Psoas muscle (tissue), 8 donors: Measurements from ENCODE around the gene SLC19A2. TPM values are rescaled to one million over a fixed set of nuclear protein-coding genes. Genes with fewer than 3 reads are reported as not detected.

Experiments
- ATAC-seq, 4 donors: fragments of 200-7000 bp; cut with Tn5 transposase; one replicate each; pipeline ENCODE4 v1.9.1; 2020; ENCODE audit warnings: moderate library complexity in 3 of 4, mild to moderate bottlenecking in 2 of 4
- DNase-seq, 2 donors: peaks; one replicate each; pipeline ENCODE4 v3.0.0-alpha.2; 2020
- H3K27ac ChIP-seq: fragments of 200-600 bp; one replicate; pipeline ENCODE4 v1.8.0; 2022
- H3K27me3 ChIP-seq, 3 donors: fragments of 200-600 bp in 1 of 3; one replicate each; pipeline versions ENCODE4 v1.6.1 to v1.8.0; 2013 to 2022; ENCODE audit warnings: low read length in 2 of 3, mild to moderate bottlenecking in 2 of 3, moderate library complexity in 1 of 3; ENCODE audit not compliant: insufficient read depth in 3 of 3
- H3K36me3 ChIP-seq, 2 donors: fragments of 200-600 bp in 1 of 2; one replicate each; pipeline versions ENCODE4 v1.6.1 to v1.8.0; 2013 to 2022; ENCODE audit warnings: low read depth in 1 of 2, mild to moderate bottlenecking in 1 of 2, moderate library complexity in 1 of 2; ENCODE audit not compliant: insufficient read depth in 1 of 2
- H3K4me1 ChIP-seq: fragments of 200-600 bp; one replicate; pipeline ENCODE4 v1.8.0; 2022
- H3K4me3 ChIP-seq: fragments of 200-600 bp; one replicate; pipeline ENCODE4 v1.8.0; 2022; ENCODE audit warnings: mild to moderate bottlenecking
- H3K9me3 ChIP-seq: fragments of 200-600 bp; one replicate; pipeline ENCODE4 v1.8.0; 2022
- CTCF ChIP-seq: fragments of 200-600 bp; IDR thresholded peaks from one replicate; pipeline ENCODE4 v1.8.0; 2022; ENCODE audit warnings: antibody characterized with exemption
- WGBS, 3 donors: extraction: QIAGEN DNeasy Blood & Tissue Kit; methylation state at CpG; one replicate each; pipeline versions ENCODE4 v1.1.6 to v1.1.7; 2013; 5-methylcytosine and 5-hydroxymethylcytosine counted together
- intact Hi-C, 2 donors: fragments of 100-400 bp; cut with DNase I; formaldehyde crosslinking; loops; one replicate each; pipeline versions ENCODE4 v1.11.0 to v1.14.2; 2022
- polyA plus RNA-seq, 3 donors: library from polyadenylated mRNA; stranded (reverse); fragments of 200-250 nt; gene quantifications; one replicate each; pipeline ENCODE4 v1.2.3, GENCODE V29; 2013
- total RNA-seq, 4 donors: library from RNA; stranded (reverse); fragmentation: NEBNext Ultra II Directional in 2 of 4; extraction: Animal tissue kit (Norgen Biotek cat#: 25700) in 2 of 4; gene quantifications; one replicate each; pipeline versions ENCODE4 v1.2.1 to v1.2.4, GENCODE V29; 2021 to 2023
- donor health status: healthy with polysubstance abuse.
- donor health status: DM: no; HTN: no; CAD: no; lungs with moderate emphysema.
- donor health status: Bipolar disorder and iron deficiency.
- donor health status: healthy.
- donor health status: DM: yes; HTN: yes; CAD: no.
- donor health status: DM: no; HTN: no; CAD: no.
- donor health status: DM: no; HTN: no; CAD: no.
- donor health status: DM: yes; HTN: yes; CAD: no.

The SLC19A2 gene
- total and polyA plus RNA-seq, 7 donors = 23.6 to 151 (median 135) TPM

GRCh38 chr1:169484101-169484500 is 1.6 kb downstream of the SLC19A2 start:
- Histone ChIP-seq H3K4me1 (peaks cover 61% of the 10 kb centered on the region), H3K9me3 (no peaks in the 10 kb centered on the region), H3K36me3 (peaks cover 0 to 5% of the 10 kb centered on the region in 2 donors), H3K27me3 (no peaks in the 10 kb centered on the region), H3K27ac (peak overlapping the region; percentile 99), H3K4me3 (peak overlapping the region; percentile 95)
- WGBS, 3 donors = 19 to 41% (median 35%) methylated on average over 4 of the region's 4 CpGs
- no peak for TF ChIP-seq CTCF
- no peak for DNase-seq
- intact Hi-C loops = loop anchor here (10.0 kb wide), 3 partner anchors 119 to 869 kb away; partner anchors contain the start of genes BLZF1 (in 1 of the 2) and NME7 (in 1 of the 2)
- peak in 1 of 4 donors; percentile 5 for ATAC-seq

DNA sequence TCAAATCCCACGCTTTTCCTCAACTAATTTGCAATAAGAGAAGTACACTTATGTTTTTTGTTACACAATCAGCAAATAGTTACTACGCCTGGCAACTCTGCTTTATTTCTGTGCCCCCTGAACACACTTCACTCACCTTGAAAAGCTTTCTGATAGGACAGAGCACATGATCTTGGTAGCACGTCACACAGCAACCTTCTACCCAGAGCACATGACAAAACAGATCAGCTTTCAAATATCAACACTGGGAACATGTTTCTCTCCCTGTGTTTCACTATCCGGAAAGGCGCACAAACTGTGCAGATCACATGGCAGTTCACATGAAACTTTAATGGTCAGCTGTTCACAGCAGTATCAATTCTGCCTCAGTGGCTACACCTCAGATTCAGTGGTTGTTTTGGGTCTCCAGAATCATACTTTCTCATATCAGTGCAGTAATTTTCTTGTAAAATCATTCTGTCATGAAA is 2.2 kb downstream of the SLC19A2 start:
- 17 to 40% (median 30%) methylated on average over 5 of the region's 5 CpGs for WGBS, 3 donors
- peak; percentile 56 to 69 (median 60) for ATAC-seq
- Histone ChIP-seq H3K27ac (peak overlapping the region; percentile 99), H3K4me3 (peak overlapping the region; percentile 95), H3K27me3 (no peaks in the 10 kb centered on the region), H3K9me3 (no peaks in the 10 kb centered on the region), H3K36me3 (peaks cover 0 to 5% of the 10 kb centered on the region in 2 donors), H3K4me1 (peaks cover 61% of the 10 kb centered on the region)
- peak; percentile 35 to 65 for DNase-seq
- intact Hi-C loops = loop anchor here (10.0 kb wide), 3 partner anchors 119 to 869 kb away; partner anchors contain the start of genes BLZF1 (in 1 of the 2) and NME7 (in 1 of the 2)
- TF ChIP-seq CTCF = no peak

GRCh38 chr1:169479363-169480066 is 6.2 kb downstream of the SLC19A2 start:
- no peak for TF ChIP-seq CTCF
- ATAC-seq = no peak
- H3K27ac ChIP-seq = peak overlapping the region; percentile 43
- no peak for DNase-seq
- no peaks in the 10 kb centered on the region for H3K9me3 ChIP-seq
- peaks cover 10 to 29% of the 10 kb centered on the region in 2 donors for H3K36me3 ChIP-seq
- H3K4me3 ChIP-seq = peak overlapping the region; percentile 10
- intact Hi-C loops = loop anchor here (10.0 kb wide), 3 partner anchors 115 to 865 kb away; partner anchors contain the start of genes BLZF1 (in 1 of the 2) and NME7 (in 1 of the 2)
- peaks cover 56% of the 10 kb centered on the region for H3K4me1 ChIP-seq
- no peaks in the 10 kb centered on the region for H3K27me3 ChIP-seq
- 85 to 90% (median 89%) methylated on average over 1 of the region's 1 CpG for WGBS, 3 donors

GRCh38 chr1:169478094-169478672 is 7.6 kb downstream of the SLC19A2 start:
- H3K9me3 ChIP-seq = no peaks in the 10 kb centered on the region
- peak in 3 of 4 donors; percentile 12 to 24 (median 16) for ATAC-seq
- intact Hi-C loops = no loop called here
- H3K27me3 ChIP-seq = no peaks in the 10 kb centered on the region
- no peak for TF ChIP-seq CTCF
- H3K27ac ChIP-seq = peak overlapping the region; percentile 43
- H3K4me1 ChIP-seq = peaks cover 56% of the 10 kb centered on the region
- H3K36me3 ChIP-seq = peaks cover 5 to 29% of the 10 kb centered on the region in 2 donors
- 85 to 93% (median 90%) methylated on average over 5 of the region's 5 CpGs for WGBS, 3 donors
- peak overlapping the region; percentile 10 for H3K4me3 ChIP-seq
- DNase-seq = no peak
